ENCODE results near the gene ACVR1B.
A peak's percentile ranks its signal among the peaks of the same experiment; 100 is the strongest.

Gene ACVR1B

GRCh38 chr12:51942501-51943000 is 8.9 kb upstream of the ACVR1B start:
- DNase-seq (ENCODE audit: low read depth in 2 of 2) = no peak

GRCh38 chr12:51943346-51943745 is 8.2 kb upstream of the ACVR1B start:
- no peak for DNase-seq (ENCODE audit: low read depth in 2 of 2)

GRCh38 chr12:51944608-51945233 is 6.8 kb upstream of the ACVR1B start:
- no peak for DNase-seq (ENCODE audit: low read depth in 2 of 2)

GRCh38 chr12:51947246-51947996 is 4.1 kb upstream of the ACVR1B start:
- DNase-seq (ENCODE audit: low read depth in 2 of 2) = no peak

GRCh38 chr12:51948066-51948465 is 3.4 kb upstream of the ACVR1B start:
- DNase-seq (ENCODE audit: low read depth in 2 of 2) = no peak

- DNase-seq (ENCODE audit: low read depth in 2 of 2) = peak; percentile 26 to 44
These were observed 2.0 kb upstream of the ACVR1B start for GRCh38 chr12:51949342-51950030.

DNA sequence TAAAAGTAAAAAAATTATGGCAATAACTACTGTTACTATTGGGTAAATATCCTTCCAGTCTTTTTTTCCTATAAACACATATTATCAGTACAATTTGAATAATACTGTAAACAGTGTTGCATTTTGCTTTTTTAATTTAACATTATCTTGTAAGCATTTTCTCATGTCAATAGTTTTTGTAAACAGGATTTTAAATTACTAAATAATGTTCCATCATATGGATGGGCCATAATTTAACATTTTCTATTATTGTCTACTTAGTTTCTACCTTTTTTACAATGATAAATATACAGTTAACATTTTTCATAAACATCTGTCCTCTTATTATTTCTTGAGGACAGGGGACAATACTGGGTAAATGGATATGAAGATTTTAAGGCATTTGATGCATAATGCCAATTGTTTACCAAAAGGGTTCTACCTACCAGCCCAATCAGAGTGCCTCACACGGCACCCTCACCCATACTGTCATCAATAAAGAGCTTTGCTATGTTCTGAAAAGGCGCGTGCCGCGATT is 759 bp upstream of the ACVR1B start:
- no peak for DNase-seq (ENCODE audit: low read depth in 2 of 2)

- DNase-seq (ENCODE audit: low read depth in 2 of 2) = no peak
These were observed 584 bp downstream of the ACVR1B start for GRCh38 chr12:51951843-51952722.

DNA sequence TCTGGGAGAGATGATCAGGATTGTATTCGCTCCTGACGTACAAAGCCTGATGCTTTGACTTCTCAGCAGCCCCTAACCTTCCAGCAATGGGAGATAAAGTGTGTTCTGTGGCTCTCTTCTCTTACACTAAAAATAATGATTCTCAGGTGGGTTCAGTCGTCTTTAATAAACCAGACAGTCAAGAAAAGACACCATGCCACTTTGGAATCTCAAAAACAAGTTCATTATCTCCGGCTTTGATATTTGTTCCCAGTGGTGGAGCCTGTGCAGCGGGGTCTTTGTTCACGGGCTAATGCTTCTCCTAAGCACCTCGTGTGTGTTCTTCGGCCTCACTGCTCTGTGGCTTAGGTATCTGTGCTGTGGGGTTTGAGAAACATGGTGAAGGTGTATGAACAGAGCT is 1.6 kb downstream of the ACVR1B start:
- DNase-seq (ENCODE audit: low read depth in 2 of 2) = no peak

- no peak for DNase-seq (ENCODE audit: low read depth in 2 of 2)
These were observed 2.4 kb downstream of the ACVR1B start for GRCh38 chr12:51953864-51954263.

GRCh38 chr12:51954561-51955361 is 3.3 kb downstream of the ACVR1B start:
- no peak for DNase-seq (ENCODE audit: low read depth in 2 of 2)

- no peak for DNase-seq (ENCODE audit: low read depth in 2 of 2)
These were observed 4.2 kb downstream of the ACVR1B start for GRCh38 chr12:51955702-51956101.

DNA sequence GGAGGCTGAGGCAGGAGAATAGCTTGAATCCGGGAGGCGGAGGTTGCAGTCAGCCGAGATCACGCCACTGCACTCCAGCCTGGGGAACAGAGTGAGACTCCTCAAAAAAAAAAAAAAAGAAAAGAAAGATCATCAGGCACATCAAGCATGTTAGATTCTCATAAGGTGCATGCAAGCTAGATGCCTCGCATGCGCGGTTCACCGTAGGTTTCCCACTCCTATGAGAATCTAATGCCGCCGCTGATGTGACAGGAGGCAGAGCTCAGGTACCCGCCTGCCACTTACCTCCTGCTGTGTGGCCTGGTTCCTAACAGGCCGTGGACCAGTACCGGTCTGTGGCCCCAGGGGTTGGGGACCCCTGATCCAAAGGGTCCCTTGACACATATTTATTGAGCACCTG is 7.0 kb downstream of the ACVR1B start:
- DNase-seq (ENCODE audit: low read depth in 2 of 2) = no peak

DNA sequence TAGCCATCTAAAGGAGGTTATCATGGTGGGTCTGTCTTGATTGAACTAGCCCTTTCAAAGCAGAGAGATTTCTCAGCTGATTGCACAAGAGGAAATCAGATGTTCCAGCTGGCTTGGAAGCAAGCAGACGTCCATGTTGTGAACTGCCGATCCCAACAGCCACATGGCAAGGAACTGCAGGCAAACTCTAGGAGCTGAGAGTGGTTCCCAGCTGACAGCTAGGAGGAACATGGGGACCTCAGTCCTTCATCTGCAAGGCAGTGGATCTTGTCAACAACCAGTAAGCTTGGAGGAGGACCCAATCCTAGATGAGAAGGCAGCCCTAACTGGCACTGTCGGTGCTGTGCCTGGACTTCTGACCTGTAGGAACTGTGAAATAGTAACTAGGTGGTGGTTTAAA is 7.7 kb downstream of the ACVR1B start:
- no peak for DNase-seq (ENCODE audit: low read depth in 2 of 2)

DNA sequence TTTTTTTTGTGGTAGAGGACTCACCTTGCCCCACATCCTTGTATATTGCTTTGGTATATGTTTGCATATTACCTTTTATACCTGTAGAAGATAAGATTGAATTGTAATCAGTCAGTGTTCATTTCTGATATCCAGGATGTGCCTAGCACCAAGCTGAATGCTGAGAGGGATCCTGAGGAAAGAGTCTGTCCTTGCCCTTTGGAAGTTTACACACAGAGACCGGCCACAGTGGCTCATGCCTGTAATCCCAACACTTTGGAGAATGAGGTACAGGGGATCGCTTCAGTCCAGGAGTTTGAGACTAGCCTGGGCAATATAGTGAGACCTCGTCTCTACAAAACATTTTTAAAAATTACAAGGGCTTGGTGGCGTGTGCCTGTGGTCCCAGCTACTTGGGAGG is 8.4 kb downstream of the ACVR1B start:
- no peak for DNase-seq (ENCODE audit: low read depth in 2 of 2)

- no peak for DNase-seq (ENCODE audit: low read depth in 2 of 2)
These were observed 9.0 kb downstream of the ACVR1B start for GRCh38 chr12:51960488-51960887.

GRCh38 chr12:51960890-51961289 is 9.4 kb downstream of the ACVR1B start:
- DNase-seq (ENCODE audit: low read depth in 2 of 2) = no peak

- DNase-seq (ENCODE audit: low read depth in 2 of 2) = no peak
These were observed 10.3 kb downstream of the ACVR1B start for GRCh38 chr12:51961834-51962233.

DNA sequence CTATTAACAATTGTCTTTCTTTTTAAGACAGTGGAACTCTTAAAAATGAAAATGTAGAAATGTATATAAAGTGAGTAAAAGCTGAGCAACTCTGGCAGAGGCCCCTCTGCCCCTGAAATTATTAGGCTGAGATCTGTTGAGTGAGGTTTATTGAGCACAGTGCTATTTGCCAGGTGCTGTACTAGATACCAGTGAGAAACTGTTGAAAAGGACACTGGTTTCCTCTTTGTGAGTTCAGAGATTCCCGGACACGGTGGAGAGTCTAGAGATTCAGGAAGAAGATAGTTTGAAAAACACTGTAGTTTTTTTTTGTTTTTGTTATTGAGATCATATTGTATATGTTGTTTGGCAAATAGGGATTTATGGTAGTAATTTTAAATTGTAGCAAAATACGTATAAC is 11.2 kb downstream of the ACVR1B start:
- no peak for DNase-seq (ENCODE audit: low read depth in 2 of 2)

GRCh38 chr12:51963477-51963876 is 12.0 kb downstream of the ACVR1B start:
- DNase-seq (ENCODE audit: low read depth in 2 of 2) = no peak

- no peak for DNase-seq (ENCODE audit: low read depth in 2 of 2)
These were observed 18.1 kb downstream of the ACVR1B start for GRCh38 chr12:51969643-51970042.
